OCI-LY1 (cell line): ENCODE data around the gene PKM.

ENCODE experiments used
- EZH2 ChIP-seq: fragments of 200-600 bp; sonication (generic), shearing (Covaris generic); IDR thresholded peaks from 2 replicates; pipeline ENCODE4 v1.8.0; 2017; ENCODE audit warnings: borderline replicate concordance, mixed run types, mild to moderate bottlenecking, antibody characterized with exemption, low read length, moderate library complexity, mixed read lengths
- TF ChIP-seq, protein P1 (sequence below): fragments of 200-600 bp; sonication (generic), shearing (Covaris generic); IDR thresholded peaks from 2 replicates; pipeline ENCODE4 v1.5.1; 2017; ENCODE audit warnings: mild to moderate bottlenecking, antibody characterized with exemption, low read length, moderate library complexity, mixed read lengths

DNA sequence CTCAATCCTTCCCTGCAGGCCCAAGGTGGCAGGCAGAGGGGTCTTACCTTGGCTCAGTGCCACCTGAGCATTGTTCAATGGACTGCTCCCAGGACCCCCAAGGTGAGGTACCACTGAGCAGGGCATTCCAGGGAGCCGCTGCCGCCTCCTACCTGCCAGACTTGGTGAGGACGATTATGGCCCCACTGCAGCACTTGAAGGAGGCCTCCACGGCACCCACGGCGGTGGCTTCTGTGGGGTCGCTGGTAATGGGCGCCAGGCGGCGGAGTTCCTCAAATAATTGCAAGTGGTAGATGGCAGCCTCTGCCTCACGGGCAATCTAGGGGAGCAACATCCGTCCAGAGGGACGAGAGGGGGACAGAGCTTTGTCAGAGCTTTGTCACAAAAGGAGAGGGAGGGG, 28.7 kb downstream of the PKM start:
- TF ChIP-seq, protein P1, sequence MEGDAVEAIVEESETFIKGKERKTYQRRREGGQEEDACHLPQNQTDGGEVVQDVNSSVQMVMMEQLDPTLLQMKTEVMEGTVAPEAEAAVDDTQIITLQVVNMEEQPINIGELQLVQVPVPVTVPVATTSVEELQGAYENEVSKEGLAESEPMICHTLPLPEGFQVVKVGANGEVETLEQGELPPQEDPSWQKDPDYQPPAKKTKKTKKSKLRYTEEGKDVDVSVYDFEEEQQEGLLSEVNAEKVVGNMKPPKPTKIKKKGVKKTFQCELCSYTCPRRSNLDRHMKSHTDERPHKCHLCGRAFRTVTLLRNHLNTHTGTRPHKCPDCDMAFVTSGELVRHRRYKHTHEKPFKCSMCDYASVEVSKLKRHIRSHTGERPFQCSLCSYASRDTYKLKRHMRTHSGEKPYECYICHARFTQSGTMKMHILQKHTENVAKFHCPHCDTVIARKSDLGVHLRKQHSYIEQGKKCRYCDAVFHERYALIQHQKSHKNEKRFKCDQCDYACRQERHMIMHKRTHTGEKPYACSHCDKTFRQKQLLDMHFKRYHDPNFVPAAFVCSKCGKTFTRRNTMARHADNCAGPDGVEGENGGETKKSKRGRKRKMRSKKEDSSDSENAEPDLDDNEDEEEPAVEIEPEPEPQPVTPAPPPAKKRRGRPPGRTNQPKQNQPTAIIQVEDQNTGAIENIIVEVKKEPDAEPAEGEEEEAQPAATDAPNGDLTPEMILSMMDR: no peak
- TF ChIP-seq EZH2: no peak
